SK-N-DZ (cell line): Measurements from ENCODE around the gene TLK1.

Experiments used
- DNase-seq: peaks from one replicate; pipeline ENCODE4 v3.0.0-alpha.2; 2015; ENCODE audit warnings: low spot score

The TLK1 gene

GRCh38 chr2:170967553-170967952 lies 193.1 kb downstream of the TLK1 start:
- DNase-seq, result no peak

GRCh38 chr2:170966648-170967396 lies 193.9 kb downstream of the TLK1 start:
- no peak for DNase-seq

GRCh38 chr2:170965446-170966225 lies 195.1 kb downstream of the TLK1 start:
- DNase-seq, result no peak

- no peak for DNase-seq
Measured at GRCh38 chr2:170963386-170963785, 197.3 kb downstream of the TLK1 start.

GRCh38 chr2:170953941-170954340 lies 206.8 kb downstream of the TLK1 start:
- no peak for DNase-seq

- DNase-seq, result no peak
Measured at GRCh38 chr2:170950221-170950761, 210.4 kb downstream of the TLK1 start.

- DNase-seq, result no peak
Measured at GRCh38 chr2:170949415-170949814, 211.3 kb downstream of the TLK1 start.

- DNase-seq, result no peak
Measured at GRCh38 chr2:170944545-170944944, 216.1 kb downstream of the TLK1 start.

GRCh38 chr2:170943596-170943995 lies 217.1 kb downstream of the TLK1 start:
- no peak for DNase-seq

- no peak for DNase-seq
Measured at GRCh38 chr2:170943041-170943440, 217.7 kb downstream of the TLK1 start.

- no peak for DNase-seq
Measured at GRCh38 chr2:170942615-170943014, 218.1 kb downstream of the TLK1 start.
